Panc1 (cell line): Measurements from ENCODE around the gene FGF7. TPM values are rescaled to one million over a fixed set of nuclear protein-coding genes. Genes with fewer than 3 reads are reported as not detected.
A peak's percentile ranks its signal among the peaks of the same experiment; 100 is the strongest.

ENCODE experiments used
- ATAC-seq: fragments of 200-7000 bp; cut with Tn5 transposase; 2 replicates; pipeline ENCODE4 v1.9.1; 2020; ENCODE audit warnings: mild to moderate bottlenecking, moderate library complexity
- BruUV-seq: library from RNA; stranded (reverse); fragments of 400-500 nt; replicated peaks from 2 replicates; lab custom pipeline; 2021; lab: Mats Ljungman, UMichigan
- CTCF ChIA-PET: fragments of 300-600 bp; sonication (Branson Sonifier 250); formaldehyde crosslinking; loops from one replicate; lab custom pipeline; 2022; ENCODE audit warnings: antibody characterized with exemption; lab: Charles Lee
- POLR2A ChIA-PET: fragments of 300-600 bp; sonication (Branson Sonifier 250); formaldehyde crosslinking; loops from one replicate; lab custom pipeline; 2022; ENCODE audit warnings: antibody characterized with exemption; lab: Charles Lee
- DNase-seq: peaks from one replicate; pipeline ENCODE4 v3.0.0-alpha.2; 2010; ENCODE audit warnings: low read depth, low spot score
- H3K27ac ChIP-seq: 2 replicates; pipeline ENCODE4 v1.5.1; 2011; ENCODE audit warnings: mild to moderate bottlenecking, low read length, inconsistent platforms
- H3K27me3 ChIP-seq: fragments of 200-500 bp; sonication (Bioruptor generic); 2 replicates; pipeline ENCODE4 v1.6.0; 2014; ENCODE audit warnings: low read length, inconsistent platforms; ENCODE audit not compliant: control insufficient read depth, insufficient read depth
- H3K36me3 ChIP-seq: fragments of 200-500 bp; sonication (Bioruptor generic); 2 replicates; pipeline ENCODE4 v1.5.1; 2014; ENCODE audit warnings: inconsistent platforms, mild to moderate bottlenecking, low read length, moderate library complexity; ENCODE audit not compliant: control insufficient read depth, insufficient read depth
- H3K4me1 ChIP-seq: 2 replicates; pipeline ENCODE4 v1.5.1; 2011; ENCODE audit warnings: inconsistent platforms, mild to moderate bottlenecking, low read length, moderate library complexity; ENCODE audit not compliant: control insufficient read depth, insufficient read depth
- H3K4me3 ChIP-seq, 2 experiments: 2 replicates each; pipeline ENCODE4 v1.5.1; 2011 to 2012; ENCODE audit warnings: low read depth in 2 of 2, low read length in 2 of 2, mild to moderate bottlenecking in 2 of 2, inconsistent platforms in 1 of 2, moderate library complexity in 1 of 2
- H3K9me3 ChIP-seq: fragments of 200-500 bp; sonication (Bioruptor generic); 2 replicates; pipeline ENCODE4 v1.5.1; 2014; ENCODE audit warnings: low read depth, mild to moderate bottlenecking, inconsistent platforms, low read length, moderate library complexity; ENCODE audit not compliant: control insufficient read depth, insufficient read depth
- POLR2AphosphoS5 ChIP-seq: IDR thresholded peaks from 2 replicates; pipeline ENCODE4 v1.6.1; 2012; ENCODE audit warnings: mild to moderate bottlenecking, low read depth, low read length, moderate library complexity
- SIN3A ChIP-seq: IDR thresholded peaks from 2 replicates; pipeline ENCODE4 v1.6.1; 2012; ENCODE audit warnings: low read depth, mild to moderate bottlenecking, low read length, moderate library complexity, borderline replicate concordance; ENCODE audit not compliant: insufficient read depth
- TCF7L2 ChIP-seq: IDR thresholded peaks from 2 replicates; pipeline ENCODE4 v1.6.1; 2011; ENCODE audit warnings: mild to moderate bottlenecking, low read depth, low read length, inconsistent platforms
- in situ Hi-C: cut with HindIII; loops from 2 replicates; pipeline ENCODE4 v1.10.0; 2016; ENCODE audit warnings: low sequenced_read_pairs, low pct_unique_long_range_greater_than_20kb
- intact Hi-C: fragments of 100-400 bp; cut with micrococcal nuclease; formaldehyde crosslinking; loops from one replicate; pipeline ENCODE4 v1.10.0; 2022; ENCODE audit not compliant: unreplicated experiment
- total RNA-seq: library from RNA; stranded (reverse); gene quantifications from one replicate; pipeline ENCODE4 v1.2.1, GENCODE V29; 2021; ENCODE audit not compliant: unreplicated experiment
- TF ChIP-seq, protein P1 (sequence below): fragments of 450-650 bp; IDR thresholded peaks from 2 replicates; pipeline ENCODE4 v1.5.1; 2017; ENCODE audit warnings: mild to moderate bottlenecking
- TF ChIP-seq, protein P2 (sequence below), 2 experiments: IDR thresholded peaks; 2 replicates each; pipeline ENCODE4 v1.6.1; 2011 to 2012; ENCODE audit warnings: low read depth in 2 of 2, control low read depth in 1 of 2, low read length in 1 of 2, mild to moderate bottlenecking in 1 of 2, moderate library complexity in 1 of 2; ENCODE audit not compliant: insufficient read depth in 1 of 2

FGF7 gene
- total RNA-seq, 1 experiment from 2014 or later, result not detected

DNA sequence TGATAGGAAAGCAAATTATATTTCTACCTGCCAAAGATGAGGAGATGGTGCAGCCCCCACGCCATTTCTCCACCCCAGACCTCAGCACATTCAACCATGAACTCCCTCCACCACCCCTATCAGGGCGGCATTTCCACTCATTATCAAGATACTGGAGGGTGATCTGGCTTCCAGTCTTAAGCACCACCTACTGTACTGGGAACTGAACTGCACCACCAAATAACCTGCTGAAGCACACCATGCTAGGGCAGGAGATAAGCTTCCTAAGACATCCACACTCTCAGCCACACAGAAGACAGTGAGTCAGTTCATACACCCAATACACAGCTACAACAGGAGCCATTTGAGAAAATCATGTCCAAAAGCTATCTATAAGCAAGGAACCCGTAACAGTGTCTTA is 98.8 kb downstream of the FGF7 start:
- H3K4me3 ChIP-seq, result no peak overlapping the region
- TF ChIP-seq POLR2AphosphoS5, result no peak
- TF ChIP-seq, protein P1, sequence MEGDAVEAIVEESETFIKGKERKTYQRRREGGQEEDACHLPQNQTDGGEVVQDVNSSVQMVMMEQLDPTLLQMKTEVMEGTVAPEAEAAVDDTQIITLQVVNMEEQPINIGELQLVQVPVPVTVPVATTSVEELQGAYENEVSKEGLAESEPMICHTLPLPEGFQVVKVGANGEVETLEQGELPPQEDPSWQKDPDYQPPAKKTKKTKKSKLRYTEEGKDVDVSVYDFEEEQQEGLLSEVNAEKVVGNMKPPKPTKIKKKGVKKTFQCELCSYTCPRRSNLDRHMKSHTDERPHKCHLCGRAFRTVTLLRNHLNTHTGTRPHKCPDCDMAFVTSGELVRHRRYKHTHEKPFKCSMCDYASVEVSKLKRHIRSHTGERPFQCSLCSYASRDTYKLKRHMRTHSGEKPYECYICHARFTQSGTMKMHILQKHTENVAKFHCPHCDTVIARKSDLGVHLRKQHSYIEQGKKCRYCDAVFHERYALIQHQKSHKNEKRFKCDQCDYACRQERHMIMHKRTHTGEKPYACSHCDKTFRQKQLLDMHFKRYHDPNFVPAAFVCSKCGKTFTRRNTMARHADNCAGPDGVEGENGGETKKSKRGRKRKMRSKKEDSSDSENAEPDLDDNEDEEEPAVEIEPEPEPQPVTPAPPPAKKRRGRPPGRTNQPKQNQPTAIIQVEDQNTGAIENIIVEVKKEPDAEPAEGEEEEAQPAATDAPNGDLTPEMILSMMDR, result peak; percentile 13; the same call in 1 of the 2 replicates
- no TSS peak for BruUV-seq
- H3K36me3 ChIP-seq, result no peaks in the 10 kb centered on the region
- CTCF ChIA-PET, result no interaction called here
- no peaks in the 10 kb centered on the region for H3K4me1 ChIP-seq
- H3K9me3 ChIP-seq, result no peaks in the 10 kb centered on the region
- intact Hi-C loops (loop anchor here (10.0 kb wide), 1 partner anchor 267 kb away; no protein-coding TSS in a partner anchor), in situ Hi-C loops (no loop called here)
- POLR2A ChIA-PET, result no interaction called here
- no peak for ATAC-seq
- no peak for DNase-seq
- no peaks in the 10 kb centered on the region for H3K27me3 ChIP-seq
- no peak overlapping the region for H3K27ac ChIP-seq

DNA sequence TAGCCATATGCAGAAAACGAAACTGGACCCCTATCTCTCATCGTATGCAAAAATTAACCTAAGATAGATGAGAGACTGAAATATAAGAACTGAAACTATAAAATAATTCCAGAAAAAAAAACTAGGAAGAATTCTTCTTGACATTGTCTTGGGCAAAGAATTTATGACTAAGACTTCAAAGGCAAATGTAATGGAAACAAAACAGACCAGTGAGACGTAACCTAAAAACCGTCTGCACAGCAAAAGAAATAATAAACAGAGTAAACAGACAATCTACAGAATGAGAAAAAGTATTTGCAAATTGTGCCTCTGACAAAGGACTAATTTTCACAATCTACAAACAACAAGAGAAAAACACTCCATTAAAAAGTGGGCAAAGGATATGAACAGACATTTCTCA is 105.2 kb downstream of the FGF7 start:
- Histone ChIP-seq H3K27me3 (no peaks in the 10 kb centered on the region), H3K4me3 (no peak overlapping the region), H3K27ac (no peak overlapping the region), H3K4me1 (no peaks in the 10 kb centered on the region), H3K36me3 (no peaks in the 10 kb centered on the region), H3K9me3 (no peaks in the 10 kb centered on the region; the same call in 1 of the 2 replicates)
- ATAC-seq (no peak), DNase-seq (no peak)
- TF ChIP-seq, protein P1, result no peak
- no peak for TF ChIP-seq POLR2AphosphoS5
- no peak for TF ChIP-seq TCF7L2
- no peak for TF ChIP-seq SIN3A
- TF ChIP-seq, protein P2, sequence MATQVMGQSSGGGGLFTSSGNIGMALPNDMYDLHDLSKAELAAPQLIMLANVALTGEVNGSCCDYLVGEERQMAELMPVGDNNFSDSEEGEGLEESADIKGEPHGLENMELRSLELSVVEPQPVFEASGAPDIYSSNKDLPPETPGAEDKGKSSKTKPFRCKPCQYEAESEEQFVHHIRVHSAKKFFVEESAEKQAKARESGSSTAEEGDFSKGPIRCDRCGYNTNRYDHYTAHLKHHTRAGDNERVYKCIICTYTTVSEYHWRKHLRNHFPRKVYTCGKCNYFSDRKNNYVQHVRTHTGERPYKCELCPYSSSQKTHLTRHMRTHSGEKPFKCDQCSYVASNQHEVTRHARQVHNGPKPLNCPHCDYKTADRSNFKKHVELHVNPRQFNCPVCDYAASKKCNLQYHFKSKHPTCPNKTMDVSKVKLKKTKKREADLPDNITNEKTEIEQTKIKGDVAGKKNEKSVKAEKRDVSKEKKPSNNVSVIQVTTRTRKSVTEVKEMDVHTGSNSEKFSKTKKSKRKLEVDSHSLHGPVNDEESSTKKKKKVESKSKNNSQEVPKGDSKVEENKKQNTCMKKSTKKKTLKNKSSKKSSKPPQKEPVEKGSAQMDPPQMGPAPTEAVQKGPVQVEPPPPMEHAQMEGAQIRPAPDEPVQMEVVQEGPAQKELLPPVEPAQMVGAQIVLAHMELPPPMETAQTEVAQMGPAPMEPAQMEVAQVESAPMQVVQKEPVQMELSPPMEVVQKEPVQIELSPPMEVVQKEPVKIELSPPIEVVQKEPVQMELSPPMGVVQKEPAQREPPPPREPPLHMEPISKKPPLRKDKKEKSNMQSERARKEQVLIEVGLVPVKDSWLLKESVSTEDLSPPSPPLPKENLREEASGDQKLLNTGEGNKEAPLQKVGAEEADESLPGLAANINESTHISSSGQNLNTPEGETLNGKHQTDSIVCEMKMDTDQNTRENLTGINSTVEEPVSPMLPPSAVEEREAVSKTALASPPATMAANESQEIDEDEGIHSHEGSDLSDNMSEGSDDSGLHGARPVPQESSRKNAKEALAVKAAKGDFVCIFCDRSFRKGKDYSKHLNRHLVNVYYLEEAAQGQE (IDR thresholded peaks at IDR 0.05; ENCODE audit: insufficient read depth in 1 of 2, low read depth in 2 of 2, low read length in 1 of 2), result no peak
- intact Hi-C loops, result loop anchor here (10.0 kb wide), 1 partner anchor 273 kb away; no protein-coding TSS in a partner anchor
- CTCF ChIA-PET, result no interaction called here
- POLR2A ChIA-PET, result no interaction called here
- BruUV-seq, result no TSS peak
- in situ Hi-C loops, result no loop called here
